GM12878 (cell line): ENCODE measurements around the gene MSI2.

Source experiments
- CTCF ChIP-seq, 3 experiments: IDR thresholded peaks in 2 of 3; conservative IDR thresholded peaks in 1 of 3; 2 replicates each; pipeline ENCODE4 v1.5.1; 2011; ENCODE audit warnings: low read depth in 3 of 3, low read length in 3 of 3, mild to moderate bottlenecking in 3 of 3, control low read depth in 2 of 3, moderate library complexity in 2 of 3, inconsistent platforms in 1 of 3, mixed read lengths in 1 of 3; ENCODE audit not compliant: control insufficient read depth in 2 of 3, insufficient read depth in 1 of 3; ENCODE audit errors: extremely low read depth in 1 of 3
- NFIC ChIP-seq: IDR thresholded peaks from 2 replicates; pipeline ENCODE4 v1.6.1; 2012; ENCODE audit warnings: low read depth, mild to moderate bottlenecking, inconsistent platforms, low read length, moderate library complexity
- PBX3 ChIP-seq: IDR thresholded peaks from 2 replicates; pipeline ENCODE4 v1.6.1; 2011; ENCODE audit warnings: mild to moderate bottlenecking, low read depth, low read length, moderate library complexity; ENCODE audit not compliant: insufficient replicate concordance
- POLR2AphosphoS5 ChIP-seq: IDR thresholded peaks from 2 replicates; pipeline ENCODE4 v1.6.1; 2011; ENCODE audit warnings: mild to moderate bottlenecking, low read length, inconsistent platforms
- SUZ12 ChIP-seq: fragments of 200-600 bp; sonication (generic); IDR thresholded peaks from one replicate; pipeline ENCODE4 v1.6.1; 2018; ENCODE audit warnings: antibody characterized with exemption, mild to moderate bottlenecking; ENCODE audit not compliant: unreplicated experiment
- ZBTB11 ChIP-seq: fragments of 450-650 bp; formaldehyde crosslinking; IDR thresholded peaks from 2 replicates; pipeline ENCODE4 v1.5.0; 2022; ENCODE audit warnings: mild to moderate bottlenecking, missing genetic modification characterization
- ZNF384 ChIP-seq: IDR thresholded peaks from 2 replicates; pipeline ENCODE4 v1.6.1; 2012; ENCODE audit warnings: low read depth, mild to moderate bottlenecking, low read length, improper control_type of control experiment, borderline replicate concordance

- no peak for TF ChIP-seq PBX3
- TF ChIP-seq ZNF384: no peak
- no peak for TF ChIP-seq POLR2AphosphoS5
- no peak for TF ChIP-seq CTCF (IDR thresholded peaks at IDR 0.05 in 2 of 3, conservative IDR thresholded peaks at IDR 0.05 in 1 of 3; ENCODE audit: control insufficient read depth in 2 of 3, extremely low read depth in 1 of 3, insufficient read depth in 1 of 3, low read depth in 3 of 3, low read length in 3 of 3)
- TF ChIP-seq NFIC: no peak
- TF ChIP-seq SUZ12: no peak
- TF ChIP-seq ZBTB11 (CRISPR knock-in tag): no peak
Measured at GRCh38 chr17:57570724-57571344, 314.5 kb downstream of the MSI2 start.
